Smooth muscle cell (in vitro differentiated cells): ENCODE data around the gene TNFRSF1A. TPM values are rescaled to one million over a fixed set of nuclear protein-coding genes. Genes with fewer than 3 reads are reported as not detected.

Source experiments
- DNase-seq: peaks from one replicate; lab custom pipeline; 2025; ENCODE audit not compliant: unreplicated experiment; lab: John Stamatoyannopoulos, UW
- H2AFZ ChIP-seq: fragments of 200-600 bp; sonication (generic); 2 replicates; pipeline ENCODE4 v1.6.0; 2016; ENCODE audit warnings: antibody characterized with exemption, low read depth, mild to moderate bottlenecking
- H3F3A ChIP-seq: fragments of 200-600 bp; sonication (generic); 2 replicates; pipeline ENCODE4 v1.6.0; 2017; ENCODE audit warnings: antibody characterized with exemption, low read depth
- H3K27ac ChIP-seq: fragments of 200-600 bp; sonication (generic); 2 replicates; pipeline ENCODE4 v1.5.1; 2016; ENCODE audit warnings: low read depth, mild to moderate bottlenecking
- H3K27me3 ChIP-seq: fragments of 200-600 bp; sonication (generic); 2 replicates; pipeline ENCODE4 v1.6.1; 2016; ENCODE audit warnings: low read depth, mild to moderate bottlenecking
- H3K36me3 ChIP-seq: fragments of 200-600 bp; sonication (generic); 2 replicates; pipeline ENCODE4 v1.5.1; 2016; ENCODE audit warnings: low read depth
- H3K4me1 ChIP-seq: fragments of 200-600 bp; sonication (generic); 2 replicates; pipeline ENCODE4 v1.5.1; 2016; ENCODE audit warnings: low read depth
- H3K4me2 ChIP-seq: fragments of 200-600 bp; sonication (generic); 2 replicates; pipeline ENCODE4 v1.6.0; 2016; ENCODE audit warnings: mild to moderate bottlenecking
- H3K4me3 ChIP-seq: fragments of 200-600 bp; sonication (generic); 2 replicates; pipeline ENCODE4 v1.5.1; 2016; ENCODE audit warnings: mild to moderate bottlenecking
- H3K79me2 ChIP-seq: fragments of 200-600 bp; sonication (generic); 2 replicates; pipeline ENCODE4 v1.6.0; 2016; ENCODE audit warnings: low read depth, mild to moderate bottlenecking
- H3K9ac ChIP-seq: fragments of 200-600 bp; sonication (generic); 2 replicates; pipeline ENCODE4 v1.6.0; 2016; ENCODE audit warnings: low read depth
- H3K9me3 ChIP-seq: fragments of 200-600 bp; sonication (generic); replicated peaks from 2 replicates; pipeline ENCODE4 v1.5.1; 2016; ENCODE audit warnings: low read depth
- H4K20me1 ChIP-seq: fragments of 200-600 bp; sonication (generic); 2 replicates; pipeline ENCODE4 v1.6.0; 2016; ENCODE audit warnings: low read depth
- CTCF ChIP-seq: fragments of 200-600 bp; sonication (generic); IDR thresholded peaks from 2 replicates; pipeline ENCODE4 v1.5.1; 2017; ENCODE audit warnings: borderline replicate concordance, mild to moderate bottlenecking, antibody characterized with exemption; ENCODE audit not compliant: insufficient read depth, poor library complexity, severe bottlenecking
- WGBS: methylation state at CpG from one replicate; pipeline ENCODE4 v1.1.7; 2016; ENCODE audit warnings: low lambda C conversion rate; 5-methylcytosine and 5-hydroxymethylcytosine counted together
- polyA plus RNA-seq: library from polyadenylated mRNA; unstranded; fragments of >200 nt; fragmentation: Nextera tagmentation; extraction: Ambion mirVana; gene quantifications from 2 replicates; pipeline ENCODE4 v1.2.1, GENCODE V29; 2016
- total RNA-seq: library from RNA; depleted of rRNA; stranded (reverse); fragments of >200 nt; gene quantifications from 2 replicates; pipeline ENCODE4 v1.2.3, GENCODE V29; 2014

The TNFRSF1A gene
- total and polyA plus RNA-seq, 2 experiments from 2014 or later: 110 to 144 TPM

GRCh38 chr12:6334359-6334758 is 7.5 kb downstream of the TNFRSF1A start:
- Histone ChIP-seq H3K9ac (peak overlapping the region; percentile 87), H3K79me2 (peaks cover 78% of the 10 kb centered on the region), H3K27me3 (no peaks in the 10 kb centered on the region), H3K9me3 (no peaks in the 10 kb centered on the region), H3K36me3 (no peaks in the 10 kb centered on the region), H3K4me3 (no peak overlapping the region), H3F3A (peaks cover 43% of the 10 kb centered on the region), H4K20me1 (peaks cover 64% of the 10 kb centered on the region), H3K27ac (peak overlapping the region; percentile 98), H3K4me1 (peaks cover 35% of the 10 kb centered on the region), H2AFZ (no peak overlapping the region), H3K4me2 (peak overlapping the region; percentile 90)
- DNase-seq: no peak
- no peak for TF ChIP-seq CTCF
- WGBS: 64% methylated on average over 5 of the region's 5 CpGs

- no peak for TF ChIP-seq CTCF
- Histone ChIP-seq H3K27me3 (no peaks in the 10 kb centered on the region), H3K9ac (peak overlapping the region; percentile 53), H3F3A (peaks cover 43% of the 10 kb centered on the region), H3K4me1 (peaks cover 35% of the 10 kb centered on the region), H3K4me3 (no peak overlapping the region), H3K27ac (peak overlapping the region; percentile 98), H3K9me3 (no peaks in the 10 kb centered on the region), H3K36me3 (no peaks in the 10 kb centered on the region), H3K4me2 (peak overlapping the region; percentile 43), H4K20me1 (peaks cover 61% of the 10 kb centered on the region), H2AFZ (no peak overlapping the region), H3K79me2 (peaks cover 71% of the 10 kb centered on the region)
- 50% methylated on average over 9 of the region's 9 CpGs for WGBS
- no peak for DNase-seq
Observed at GRCh38 chr12:6333566-6333965, 8.3 kb downstream of the TNFRSF1A start.

- peak overlapping the region; percentile 13 for H3K4me2 ChIP-seq
- H3K36me3 ChIP-seq: no peaks in the 10 kb centered on the region
- no peaks in the 10 kb centered on the region for H3K9me3 ChIP-seq
- H3K79me2 ChIP-seq: peaks cover 65% of the 10 kb centered on the region
- H3K9ac ChIP-seq: no peak overlapping the region
- no peak for TF ChIP-seq CTCF
- H4K20me1 ChIP-seq: peaks cover 61% of the 10 kb centered on the region
- H3K27ac ChIP-seq: peak overlapping the region; percentile 98
- no peak overlapping the region for H2AFZ ChIP-seq
- no peak for DNase-seq
- peaks cover 30% of the 10 kb centered on the region for H3K4me1 ChIP-seq
- 92% methylated on average over 9 of the region's 9 CpGs for WGBS
- H3K27me3 ChIP-seq: no peaks in the 10 kb centered on the region
- no peak overlapping the region for H3K4me3 ChIP-seq
- H3F3A ChIP-seq: peaks cover 43% of the 10 kb centered on the region
Observed at GRCh38 chr12:6333029-6333428, 8.8 kb downstream of the TNFRSF1A start.

- Histone ChIP-seq H3F3A (peaks cover 43% of the 10 kb centered on the region), H3K79me2 (peaks cover 60% of the 10 kb centered on the region), H4K20me1 (peaks cover 63% of the 10 kb centered on the region), H2AFZ (no peak overlapping the region), H3K4me1 (peaks cover 25% of the 10 kb centered on the region), H3K27ac (peak overlapping the region; percentile 98), H3K4me3 (no peak overlapping the region), H3K27me3 (no peaks in the 10 kb centered on the region), H3K4me2 (peak overlapping the region; percentile 13), H3K9me3 (no peaks in the 10 kb centered on the region), H3K36me3 (no peaks in the 10 kb centered on the region), H3K9ac (no peak overlapping the region)
- TF ChIP-seq CTCF: no peak
- WGBS: 39% methylated on average over 4 of the region's 4 CpGs
- no peak for DNase-seq
Observed at GRCh38 chr12:6332459-6332858, 9.4 kb downstream of the TNFRSF1A start.
